Activated CD8-positive, alpha-beta T cell treated with anti-CD3 and anti-CD28 coated beads for 36 hours (primary cell): ENCODE data around the gene C22orf39. TPM values are rescaled to one million over a fixed set of nuclear protein-coding genes. Genes with fewer than 3 reads are reported as not detected.

ENCODE experiments used
- ATAC-seq: fragments of 200-7000 bp; cut with Tn5 transposase; one replicate; pipeline ENCODE4 v1.10.0; 2021; ENCODE audit warnings: mild to moderate bottlenecking, moderate library complexity
- CTCF ChIA-PET: fragments of 350-600 bp; sonication (Branson Sonifier 250); formaldehyde crosslinking; loops from one replicate; lab custom pipeline; 2021; ENCODE audit warnings: antibody characterized with exemption; lab: Charles Lee
- POLR2A ChIA-PET: fragments of 350-600 bp; sonication (Branson Sonifier 250); formaldehyde crosslinking; loops from one replicate; lab custom pipeline; 2021; ENCODE audit warnings: antibody characterized with exemption; lab: Charles Lee
- DNase-seq: peaks from one replicate; pipeline ENCODE4 v3.0.0-alpha.2; 2020
- H3K27ac Mint-ChIP-seq: one replicate; pipeline ENCODE4 v1.8.0; 2021; ENCODE audit warnings: mild to moderate bottlenecking, mixed read lengths
- H3K27me3 Mint-ChIP-seq: one replicate; pipeline ENCODE4 v1.8.0; 2021; ENCODE audit warnings: mixed read lengths
- H3K36me3 Mint-ChIP-seq: one replicate; pipeline ENCODE4 v1.8.0; 2021; ENCODE audit warnings: low read depth, mixed read lengths
- H3K4me1 Mint-ChIP-seq: one replicate; pipeline ENCODE4 v1.8.0; 2021; ENCODE audit warnings: low read depth, mixed read lengths
- H3K4me3 Mint-ChIP-seq: one replicate; pipeline ENCODE4 v1.8.0; 2021; ENCODE audit warnings: mild to moderate bottlenecking, moderate library complexity, mixed read lengths
- H3K9me3 Mint-ChIP-seq: one replicate; pipeline ENCODE4 v1.8.0; 2021; ENCODE audit warnings: mixed read lengths
- CTCF ChIP-seq: fragments of 200-600 bp; IDR thresholded peaks from one replicate; pipeline ENCODE4 v1.8.0; 2022; ENCODE audit warnings: antibody characterized with exemption, mild to moderate bottlenecking
- intact Hi-C: fragments of 100-400 bp; cut with micrococcal nuclease; formaldehyde crosslinking; loops from one replicate; pipeline ENCODE4 v1.10.0; 2022
- total RNA-seq, 2 experiments: library from RNA; stranded (reverse); gene quantifications; one replicate each; pipeline ENCODE4 v1.2.3, GENCODE V29; 2021

Gene C22orf39
- total RNA-seq, 2 experiments from 2014 or later = 26.9 to 29.8 TPM

DNA sequence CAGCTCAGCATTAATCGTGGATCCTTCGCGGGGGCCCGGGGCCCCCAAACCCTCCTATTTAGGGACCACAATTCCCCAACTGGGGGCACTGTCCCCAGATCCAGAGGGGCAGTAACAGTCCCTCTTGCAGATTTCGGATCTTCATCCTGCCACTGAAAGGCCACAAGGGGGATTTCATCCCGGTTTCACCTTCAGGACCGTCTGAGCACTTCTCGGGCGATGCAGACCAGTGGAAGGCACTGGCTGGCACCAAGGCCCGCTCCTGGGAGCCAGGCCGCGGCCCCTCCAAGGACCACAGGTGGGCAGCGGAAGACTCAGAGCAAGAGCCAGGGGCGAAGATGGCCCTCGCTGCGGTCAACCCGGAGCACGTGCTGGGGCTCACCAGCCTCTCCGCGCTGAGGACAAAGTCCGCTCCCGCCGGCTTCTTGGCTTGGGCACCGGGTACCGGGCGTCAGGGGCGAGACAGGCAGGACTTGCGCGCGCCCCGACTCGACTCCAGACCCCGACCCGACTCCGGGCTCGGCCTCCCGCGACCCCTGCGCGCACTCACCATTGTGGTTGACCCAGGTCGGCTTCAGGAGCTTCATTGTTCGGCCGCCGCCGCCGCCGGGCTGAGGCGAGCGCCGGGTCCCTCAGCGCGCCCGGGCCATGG, 16.5 kb downstream of the C22orf39 start:
- no peak for ATAC-seq
- peak; percentile 36 for DNase-seq
- Mint-ChIP-seq H3K9me3 (no peaks in the 10 kb centered on the region), H3K4me3 (peak overlapping the region; percentile 91), H3K4me1 (peaks cover 48% of the 10 kb centered on the region), H3K27ac (peak overlapping the region; percentile 90), H3K27me3 (no peaks in the 10 kb centered on the region), H3K36me3 (peaks cover 48% of the 10 kb centered on the region)
- intact Hi-C loops = no loop called here
- ChIA-PET CTCF (interaction anchor here (1.0 kb wide), 1 partner anchor 14 kb away, joined by 4 read pairs; no protein-coding TSS in a partner anchor), POLR2A (interaction anchor here (0.6 to 6.8 kb wide), 14 partner anchors 10 to 287 kb away, joined by 3 to 109 read pairs (median 4); partner anchors contain the start of genes C22orf39, CDC45 and ESS2)
- no peak for TF ChIP-seq CTCF

DNA sequence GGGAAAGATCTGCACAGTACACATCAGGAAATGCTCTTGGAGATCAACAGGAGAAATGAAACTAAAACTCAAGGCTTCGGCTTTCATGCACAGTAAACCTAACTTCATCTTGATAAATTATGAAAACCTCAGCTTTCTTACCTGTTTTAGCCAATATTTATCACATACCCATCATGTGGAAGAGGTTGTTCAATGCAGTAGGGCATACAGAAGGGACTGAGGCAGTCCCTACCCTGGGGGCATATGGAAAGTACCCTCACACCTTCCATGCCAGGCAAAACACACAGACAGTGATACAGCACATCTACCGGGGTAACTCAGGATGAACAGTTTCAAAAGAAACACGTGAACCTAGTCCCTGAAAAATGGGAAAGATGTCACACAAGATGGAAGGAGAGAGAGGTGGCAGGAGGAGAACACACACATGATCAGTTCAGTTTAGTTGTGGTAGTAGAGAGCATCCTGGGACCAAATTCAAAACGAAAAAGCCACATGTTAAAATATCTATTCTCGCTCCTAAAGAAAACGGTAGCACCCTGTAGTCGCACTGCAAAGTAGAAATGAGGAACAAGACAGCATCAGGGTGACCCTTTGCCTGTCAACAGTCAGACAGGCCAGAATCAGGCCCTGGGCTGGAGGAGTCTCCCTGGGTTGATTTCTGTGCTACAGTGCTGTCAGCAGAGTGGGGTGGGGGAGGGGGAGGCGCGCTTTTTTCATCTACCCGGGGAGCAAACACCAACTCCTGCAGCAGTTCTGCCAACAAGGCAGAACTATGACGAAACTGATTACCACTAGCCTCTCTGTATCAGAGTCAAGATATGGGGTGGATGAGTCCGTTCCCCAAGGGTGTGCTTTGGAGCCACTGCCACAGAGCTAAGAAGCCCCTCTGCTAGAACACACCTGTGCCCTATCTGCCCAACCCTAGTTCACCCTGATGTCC, 17.3 kb downstream of the C22orf39 start:
- peaks cover 50% of the 10 kb centered on the region for H3K4me1 Mint-ChIP-seq
- H3K36me3 Mint-ChIP-seq = peaks cover 44% of the 10 kb centered on the region
- CTCF ChIA-PET = no interaction called here
- H3K9me3 Mint-ChIP-seq = no peaks in the 10 kb centered on the region
- peak overlapping the region; percentile 90 for H3K27ac Mint-ChIP-seq
- H3K4me3 Mint-ChIP-seq = peak overlapping the region; percentile 91
- no peak for TF ChIP-seq CTCF
- peak; percentile 65 for DNase-seq
- POLR2A ChIA-PET = interaction anchor here (1.0 to 6.8 kb wide), 7 partner anchors 9 to 50 kb away, joined by 3 to 109 read pairs (median 7); partner anchors contain the start of genes C22orf39 and CDC45
- no peaks in the 10 kb centered on the region for H3K27me3 Mint-ChIP-seq
- intact Hi-C loops = no loop called here
- peak; percentile 6 for ATAC-seq

DNA sequence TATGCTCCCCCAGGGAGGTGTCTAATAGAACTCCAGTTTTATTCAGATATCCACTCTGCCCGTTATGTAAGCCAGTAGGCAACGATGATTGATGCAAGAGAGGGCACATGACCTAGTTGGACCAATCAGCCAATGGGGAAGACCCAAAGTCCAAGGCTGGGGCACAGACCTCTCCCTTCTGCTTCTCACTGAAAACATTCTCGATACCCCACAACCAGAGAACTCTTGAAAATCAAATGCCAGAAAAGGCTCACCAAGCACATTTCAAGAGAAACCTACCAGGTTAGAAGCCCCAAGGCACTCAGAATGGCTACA, 23.4 kb downstream of the C22orf39 start:
- Mint-ChIP-seq H3K9me3 (no peaks in the 10 kb centered on the region), H3K27me3 (no peaks in the 10 kb centered on the region), H3K27ac (peak overlapping the region; percentile 48), H3K36me3 (peaks cover 14% of the 10 kb centered on the region), H3K4me3 (no peak overlapping the region), H3K4me1 (peaks cover 73% of the 10 kb centered on the region)
- ChIA-PET CTCF (no interaction called here), POLR2A (interaction anchor here (0.6 kb wide), 2 partner anchors 8 to 54 kb away, joined by 3 read pairs; no protein-coding TSS in a partner anchor)
- TF ChIP-seq CTCF = no peak
- no peak for DNase-seq
- intact Hi-C loops = no loop called here
- no peak for ATAC-seq

DNA sequence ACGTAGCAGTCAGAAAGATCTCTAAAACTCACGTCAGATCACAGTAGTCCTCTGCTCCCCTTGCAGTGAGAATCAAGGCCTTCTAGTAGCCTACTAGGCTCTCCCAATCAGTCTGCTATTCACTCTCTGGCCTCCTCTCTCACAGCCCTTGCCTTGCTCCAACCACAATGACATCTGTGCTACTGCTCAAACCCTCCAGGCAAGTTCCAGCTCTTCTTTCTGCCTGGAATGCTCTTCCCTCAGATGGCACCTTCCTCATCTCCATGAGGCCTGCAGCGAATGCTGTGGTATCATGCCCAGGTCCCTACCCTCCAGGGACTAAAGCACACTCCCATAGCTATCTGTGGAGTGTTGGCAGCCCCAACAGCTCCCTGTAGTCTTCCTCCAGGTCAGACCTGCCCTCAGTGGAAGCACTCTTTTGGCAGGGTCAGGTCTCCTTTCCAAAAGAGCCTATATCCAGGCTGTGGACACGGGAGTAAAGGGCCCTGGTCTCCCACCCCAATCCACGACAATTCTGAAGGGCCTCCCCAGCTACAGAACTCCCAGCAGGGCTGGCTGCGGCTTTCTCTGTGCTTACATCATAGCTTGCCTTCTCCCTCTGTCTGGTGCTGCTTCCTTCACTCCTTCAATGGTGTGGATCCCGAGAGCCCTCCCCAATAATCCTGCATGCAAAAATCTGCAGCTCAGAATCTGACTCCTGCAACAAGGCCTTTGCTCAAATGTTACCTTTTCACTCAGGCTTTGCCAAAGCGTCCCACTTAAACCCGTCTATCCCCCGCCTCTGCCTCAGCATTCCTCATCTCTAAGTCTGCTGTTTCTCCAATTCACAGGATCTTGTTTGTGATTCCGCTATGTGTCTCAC, 24.8 kb downstream of the C22orf39 start:
- ChIA-PET POLR2A (interaction anchor here (1.7 to 4.6 kb wide), 2 partner anchors 10 to 21 kb away, joined by 5 to 51 read pairs; partner anchors contain the start of genes HIRA and MRPL40), CTCF (interaction anchor here (0.7 kb wide), 1 partner anchor 207 kb away, joined by 3 read pairs; no protein-coding TSS in a partner anchor)
- no peak for DNase-seq
- no peak for ATAC-seq
- Mint-ChIP-seq H3K4me1 (peaks cover 74% of the 10 kb centered on the region), H3K27me3 (no peaks in the 10 kb centered on the region), H3K4me3 (no peak overlapping the region), H3K36me3 (peaks cover 10% of the 10 kb centered on the region), H3K9me3 (no peaks in the 10 kb centered on the region), H3K27ac (peak overlapping the region; percentile 78)
- no peak for TF ChIP-seq CTCF
- intact Hi-C loops = no loop called here
